ENCODE measurements around the gene ZNF611.

DNA sequence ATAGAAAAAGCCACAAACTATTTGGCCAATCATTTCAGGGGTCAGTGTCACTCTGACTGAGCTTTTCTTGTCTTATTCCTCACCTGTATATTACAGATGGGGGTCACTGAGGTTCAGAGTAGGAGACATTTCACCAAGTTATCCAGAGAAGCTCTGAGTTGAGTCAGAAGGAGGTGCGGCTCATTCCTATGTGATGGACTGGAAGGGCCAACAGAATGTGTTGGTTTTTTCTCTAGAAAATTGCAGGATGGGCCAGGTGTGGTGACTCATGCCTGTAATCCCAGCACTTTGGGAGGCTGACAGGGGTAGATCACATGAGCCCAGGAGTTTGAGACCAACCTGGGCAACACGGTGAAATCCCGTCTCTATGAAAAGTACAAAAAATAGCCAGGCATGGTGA, 72.2 kb downstream of the ZNF611 start:
- TF ChIP-seq ZNF274 (IDR thresholded peaks at IDR 0.05; ENCODE audit: borderline replicate concordance, low read depth, low read length) = no peak
- TF ChIP-seq PRMT5 (CRISPR knock-in tag; IDR thresholded peaks at IDR 0.05) = no peak
- TF ChIP-seq POLR2AphosphoS5 (IDR thresholded peaks at IDR 0.05; ENCODE audit: control insufficient read depth, insufficient read depth, low read depth, low read length) = no peak
- no peak for TF ChIP-seq TARDBP (IDR thresholded peaks at IDR 0.05)
- no peak for TF ChIP-seq NCOA2 (IDR thresholded peaks at IDR 0.05; ENCODE audit: partially characterized antibody in 2 of 2)
- no peak for TF ChIP-seq ZNF263 (CRISPR knock-in tag; IDR thresholded peaks at IDR 0.05; ENCODE audit: borderline replicate concordance)
- TF ChIP-seq PYGO2 (tag; IDR thresholded peaks at IDR 0.05) = no peak
- no peak for TF ChIP-seq NFE2 (IDR thresholded peaks at IDR 0.05; ENCODE audit: low read depth)
- TF ChIP-seq RFX5 (IDR thresholded peaks at IDR 0.05; ENCODE audit: low read depth, low read length) = no peak
- TF ChIP-seq MTA1 (IDR thresholded peaks at IDR 0.05; ENCODE audit: borderline replicate concordance) = no peak
- TF ChIP-seq, protein P1, sequence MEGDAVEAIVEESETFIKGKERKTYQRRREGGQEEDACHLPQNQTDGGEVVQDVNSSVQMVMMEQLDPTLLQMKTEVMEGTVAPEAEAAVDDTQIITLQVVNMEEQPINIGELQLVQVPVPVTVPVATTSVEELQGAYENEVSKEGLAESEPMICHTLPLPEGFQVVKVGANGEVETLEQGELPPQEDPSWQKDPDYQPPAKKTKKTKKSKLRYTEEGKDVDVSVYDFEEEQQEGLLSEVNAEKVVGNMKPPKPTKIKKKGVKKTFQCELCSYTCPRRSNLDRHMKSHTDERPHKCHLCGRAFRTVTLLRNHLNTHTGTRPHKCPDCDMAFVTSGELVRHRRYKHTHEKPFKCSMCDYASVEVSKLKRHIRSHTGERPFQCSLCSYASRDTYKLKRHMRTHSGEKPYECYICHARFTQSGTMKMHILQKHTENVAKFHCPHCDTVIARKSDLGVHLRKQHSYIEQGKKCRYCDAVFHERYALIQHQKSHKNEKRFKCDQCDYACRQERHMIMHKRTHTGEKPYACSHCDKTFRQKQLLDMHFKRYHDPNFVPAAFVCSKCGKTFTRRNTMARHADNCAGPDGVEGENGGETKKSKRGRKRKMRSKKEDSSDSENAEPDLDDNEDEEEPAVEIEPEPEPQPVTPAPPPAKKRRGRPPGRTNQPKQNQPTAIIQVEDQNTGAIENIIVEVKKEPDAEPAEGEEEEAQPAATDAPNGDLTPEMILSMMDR (IDR thresholded peaks at IDR 0.05 in 2 of 3, conservative IDR thresholded peaks at IDR 0.05 in 1 of 3; ENCODE audit: insufficient read depth in 2 of 3, low read depth in 1 of 3, low read length in 3 of 3) = no peak
- TF ChIP-seq ZFP36 (IDR thresholded peaks at IDR 0.05; ENCODE audit: low read depth, low read length, partially characterized antibody) = no peak

Data from K562 (cell line).